22Rv1 (cell line): ENCODE results near the gene CAMKK1.

Source experiments
- ZFX ChIP-seq: fragments of 450-650 bp; IDR thresholded peaks from 2 replicates; pipeline ENCODE4 v1.6.1; 2017; ENCODE audit warnings: antibody characterized with exemption, borderline replicate concordance
- TF ChIP-seq, protein P1 (sequence below): fragments of 450-650 bp; IDR thresholded peaks from 2 replicates; pipeline ENCODE4 v1.5.1; 2017; ENCODE audit warnings: mild to moderate bottlenecking

DNA sequence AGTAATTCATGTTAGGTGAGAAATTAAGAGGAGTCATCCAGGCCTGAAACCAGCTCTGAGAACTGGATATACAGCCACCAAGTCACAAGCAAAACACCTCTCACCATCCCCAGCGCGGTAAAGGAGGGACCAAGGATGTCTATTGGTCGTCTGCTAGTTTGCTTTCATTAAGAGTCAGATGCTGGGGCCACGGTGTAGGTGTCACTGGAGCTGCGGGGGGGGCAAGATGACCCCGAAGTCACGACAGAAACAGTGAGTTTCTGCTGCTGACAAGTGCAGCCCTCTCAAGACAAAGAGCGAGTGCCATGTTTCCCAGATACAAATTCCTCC, 47.6 kb downstream of the CAMKK1 start:
- TF ChIP-seq, protein P1, sequence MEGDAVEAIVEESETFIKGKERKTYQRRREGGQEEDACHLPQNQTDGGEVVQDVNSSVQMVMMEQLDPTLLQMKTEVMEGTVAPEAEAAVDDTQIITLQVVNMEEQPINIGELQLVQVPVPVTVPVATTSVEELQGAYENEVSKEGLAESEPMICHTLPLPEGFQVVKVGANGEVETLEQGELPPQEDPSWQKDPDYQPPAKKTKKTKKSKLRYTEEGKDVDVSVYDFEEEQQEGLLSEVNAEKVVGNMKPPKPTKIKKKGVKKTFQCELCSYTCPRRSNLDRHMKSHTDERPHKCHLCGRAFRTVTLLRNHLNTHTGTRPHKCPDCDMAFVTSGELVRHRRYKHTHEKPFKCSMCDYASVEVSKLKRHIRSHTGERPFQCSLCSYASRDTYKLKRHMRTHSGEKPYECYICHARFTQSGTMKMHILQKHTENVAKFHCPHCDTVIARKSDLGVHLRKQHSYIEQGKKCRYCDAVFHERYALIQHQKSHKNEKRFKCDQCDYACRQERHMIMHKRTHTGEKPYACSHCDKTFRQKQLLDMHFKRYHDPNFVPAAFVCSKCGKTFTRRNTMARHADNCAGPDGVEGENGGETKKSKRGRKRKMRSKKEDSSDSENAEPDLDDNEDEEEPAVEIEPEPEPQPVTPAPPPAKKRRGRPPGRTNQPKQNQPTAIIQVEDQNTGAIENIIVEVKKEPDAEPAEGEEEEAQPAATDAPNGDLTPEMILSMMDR, result no peak
- no peak for TF ChIP-seq ZFX
